GM23338 (cell line): ENCODE data around the gene EBNA1BP2. TPM values are rescaled to one million over a fixed set of nuclear protein-coding genes. Genes with fewer than 3 reads are reported as not detected.

Experiments used
- ATAC-seq: fragments of 200-7000 bp; cut with Tn5 transposase; 3 replicates; pipeline ENCODE4 v1.9.1; 2020
- DNase-seq: peaks from one replicate; pipeline ENCODE4 v3.0.0-alpha.2; 2015; ENCODE audit warnings: low spot score
- H2AFZ ChIP-seq: fragments of 200-600 bp; sonication (generic); 2 replicates; pipeline ENCODE4 v1.8.0; 2016; ENCODE audit warnings: antibody characterized with exemption, mild to moderate bottlenecking, moderate library complexity
- H3F3A ChIP-seq: fragments of 200-600 bp; sonication (generic); replicated peaks from 2 replicates; pipeline ENCODE4 v1.8.0; 2017; ENCODE audit warnings: antibody characterized with exemption, mixed run types, low read depth
- H3K27ac ChIP-seq: fragments of 200-600 bp; sonication (generic); 2 replicates; pipeline ENCODE4 v1.6.1; 2016; ENCODE audit warnings: low read depth
- H3K27me3 ChIP-seq: fragments of 200-600 bp; sonication (generic); 2 replicates; pipeline ENCODE4 v1.8.0; 2016; ENCODE audit warnings: mild to moderate bottlenecking, mixed run types, moderate library complexity; ENCODE audit not compliant: insufficient read depth
- H3K36me3 ChIP-seq: fragments of 200-600 bp; sonication (generic); 2 replicates; pipeline ENCODE4 v1.8.0; 2016; ENCODE audit warnings: mild to moderate bottlenecking; ENCODE audit not compliant: insufficient read depth
- H3K4me1 ChIP-seq: fragments of 200-600 bp; sonication (generic); 2 replicates; pipeline ENCODE4 v1.8.0; 2016; ENCODE audit warnings: mild to moderate bottlenecking, moderate library complexity; ENCODE audit not compliant: insufficient read depth
- H3K4me2 ChIP-seq: fragments of 200-600 bp; sonication (generic); 2 replicates; pipeline ENCODE4 v1.7.1; 2017; ENCODE audit warnings: mixed run types
- H3K4me3 ChIP-seq: fragments of 200-600 bp; sonication (generic); 2 replicates; pipeline ENCODE4 v1.6.1; 2016; ENCODE audit warnings: mixed run types
- H3K79me2 ChIP-seq: fragments of 200-600 bp; sonication (generic); replicated peaks from 2 replicates; pipeline ENCODE4 v1.8.0; 2017; ENCODE audit warnings: mild to moderate bottlenecking; ENCODE audit not compliant: insufficient read depth
- H3K9me2 ChIP-seq: fragments of 200-600 bp; sonication (generic); 2 replicates; pipeline ENCODE4 v1.8.0; 2017; ENCODE audit not compliant: insufficient read depth
- H4K20me1 ChIP-seq: fragments of 200-600 bp; sonication (generic); replicated peaks from 2 replicates; pipeline ENCODE4 v1.8.0; 2017; ENCODE audit warnings: mild to moderate bottlenecking; ENCODE audit not compliant: insufficient read depth
- H3K27ac Mint-ChIP-seq: 2 replicates; pipeline ENCODE4 v1.8.0; 2020; ENCODE audit warnings: inconsistent platforms, mild to moderate bottlenecking, moderate library complexity, mixed read lengths
- H3K27me3 Mint-ChIP-seq: 3 replicates; pipeline ENCODE4 v1.8.0; 2022; ENCODE audit warnings: low read depth, mild to moderate bottlenecking, moderate library complexity, mixed read lengths, inconsistent platforms; ENCODE audit not compliant: insufficient read depth, poor library complexity
- H3K36me3 Mint-ChIP-seq: 3 replicates; pipeline ENCODE4 v1.8.0; 2021; ENCODE audit warnings: low read depth, mild to moderate bottlenecking, inconsistent platforms, moderate library complexity, mixed read lengths
- H3K4me1 Mint-ChIP-seq: 3 replicates; pipeline ENCODE4 v1.8.0; 2020; ENCODE audit warnings: mild to moderate bottlenecking, inconsistent platforms, mixed read lengths
- H3K4me3 Mint-ChIP-seq: 3 replicates; pipeline ENCODE4 v1.8.0; 2021; ENCODE audit warnings: moderate library complexity, mild to moderate bottlenecking, inconsistent platforms, mixed read lengths
- H3K9me3 Mint-ChIP-seq: 3 replicates; pipeline ENCODE4 v1.8.0; 2020; ENCODE audit warnings: moderate library complexity, mild to moderate bottlenecking, inconsistent platforms, mixed read lengths
- CREB1 ChIP-seq: fragments of 250-450 bp; sonication (Bioruptor Pico); IDR thresholded peaks from 2 replicates; pipeline ENCODE4 v1.5.0; 2020; ENCODE audit warnings: low read depth, mild to moderate bottlenecking, moderate library complexity
- CTCF ChIP-seq, 2 experiments: fragments of 200-600 bp in 1 of 2; sonication (generic) in 1 of 2; conservative IDR thresholded peaks; 2 replicates each; pipeline versions ENCODE4 v1.5.1 to v1.6.1; 2016 to 2017; ENCODE audit warnings: antibody characterized with exemption in 2 of 2, low read depth in 2 of 2, mild to moderate bottlenecking in 2 of 2, moderate library complexity in 1 of 2
- ETS1 ChIP-seq: IDR thresholded peaks from 2 replicates; pipeline ENCODE4 v1.6.1; 2016; ENCODE audit warnings: antibody characterized with exemption
- EZH2 ChIP-seq: fragments of 200-600 bp; sonication (generic); IDR thresholded peaks from one replicate; pipeline ENCODE4 v1.8.0; 2017; ENCODE audit warnings: antibody characterized with exemption, mild to moderate bottlenecking, low read depth; ENCODE audit not compliant: unreplicated experiment
- EZH2phosphoT487 ChIP-seq: fragments of 200-600 bp; sonication (generic); IDR thresholded peaks from one replicate; pipeline ENCODE4 v1.8.1; 2018; ENCODE audit warnings: antibody characterized with exemption; ENCODE audit not compliant: unreplicated experiment
- JUNB ChIP-seq: IDR thresholded peaks from one replicate; pipeline ENCODE4 v1.6.1; 2016; ENCODE audit warnings: antibody characterized with exemption; ENCODE audit not compliant: unreplicated experiment
- NANOG ChIP-seq: IDR thresholded peaks from 2 replicates; pipeline ENCODE4 v1.6.1; 2016; ENCODE audit warnings: antibody characterized with exemption, borderline replicate concordance
- POLR2AphosphoS5 ChIP-seq: IDR thresholded peaks from 2 replicates; pipeline ENCODE4 v1.6.1; 2016; ENCODE audit warnings: antibody characterized with exemption, low read depth
- REST ChIP-seq: IDR thresholded peaks from one replicate; pipeline ENCODE4 v1.6.1; 2018; ENCODE audit warnings: antibody characterized with exemption; ENCODE audit not compliant: unreplicated experiment
- STAT1 ChIP-seq: IDR thresholded peaks from one replicate; pipeline ENCODE4 v1.6.1; 2016; ENCODE audit warnings: antibody characterized with exemption; ENCODE audit not compliant: unreplicated experiment
- ZNF114 ChIP-seq: fragments of 250-450 bp; sonication (Bioruptor Pico); IDR thresholded peaks from 2 replicates; pipeline ENCODE4 v1.5.0; 2020; ENCODE audit warnings: mild to moderate bottlenecking, moderate library complexity
- ZNF331 ChIP-seq: fragments of 250-450 bp; sonication (Bioruptor Pico); IDR thresholded peaks from 2 replicates; pipeline ENCODE4 v1.5.0; 2020; ENCODE audit warnings: low read depth, mild to moderate bottlenecking, moderate library complexity
- ZNF462 ChIP-seq: fragments of 250-450 bp; sonication (Bioruptor Pico); IDR thresholded peaks from 2 replicates; pipeline ENCODE4 v1.5.0; 2020; ENCODE audit warnings: mild to moderate bottlenecking, moderate library complexity
- polyA plus RNA-seq: library from polyadenylated mRNA; unstranded; fragments of >200 nt; fragmentation: Nextera tagmentation; extraction: Ambion mirVana; gene quantifications from 2 replicates; pipeline ENCODE4 v1.2.1, GENCODE V29; 2016
- total RNA-seq: library from RNA; depleted of rRNA; stranded (reverse); fragments of >200 nt; shearing (Covaris generic); gene quantifications from 2 replicates; pipeline ENCODE4 v1.2.3, GENCODE V29; 2014

EBNA1BP2 gene
- total and polyA plus RNA-seq, 2 experiments from 2014 or later, result 130 to 249 TPM

GRCh38 chr1:43203859-43204258, 31.8 kb upstream of the EBNA1BP2 start:
- no peaks in the 10 kb centered on the region for H3F3A ChIP-seq
- DNase-seq (no peak), ATAC-seq (no peak)
- no peaks in the 10 kb centered on the region for H3K27me3 ChIP-seq
- Mint-ChIP-seq H3K27ac (no peak overlapping the region), H3K36me3 (no peaks in the 10 kb centered on the region; the same call in 2 of the 3 replicates), H3K4me3 (no peak overlapping the region), H3K4me1 (peaks cover 11% of the 10 kb centered on the region), H3K9me3 (no peaks in the 10 kb centered on the region), H3K27me3 (peaks cover 2% of the 10 kb centered on the region)
- no peak overlapping the region for H3K4me2 ChIP-seq
- no peak overlapping the region for H3K4me3 ChIP-seq
- peaks cover 21% of the 10 kb centered on the region for H3K4me1 ChIP-seq
- H3K36me3 ChIP-seq, result 0 out of 2 replicates have a peak, but pooled peaks cover 4% of the 10 kb centered on the region
- H3K27ac ChIP-seq, result no peak overlapping the region
- no peak overlapping the region for H2AFZ ChIP-seq
- TF ChIP-seq ZNF331 (CRISPR knock-in tag), result no peak
- TF ChIP-seq EZH2phosphoT487, result no peak
- TF ChIP-seq STAT1, result no peak
- TF ChIP-seq CREB1, result no peak
- TF ChIP-seq ETS1, result no peak
- no peak for TF ChIP-seq ZNF114 (CRISPR knock-in tag)
- no peak for TF ChIP-seq EZH2
- TF ChIP-seq REST, result no peak
- TF ChIP-seq CTCF (conservative IDR thresholded peaks at IDR 0.05; ENCODE audit: low read depth in 2 of 2), result no peak
- no peak for TF ChIP-seq JUNB
- no peak for TF ChIP-seq POLR2AphosphoS5
- TF ChIP-seq NANOG, result no peak
- no peak for TF ChIP-seq ZNF462 (CRISPR knock-in tag)
- peaks cover 3% of the 10 kb centered on the region; the same call in 1 of the 2 replicates for H3K9me2 ChIP-seq
- H4K20me1 ChIP-seq, result no peaks in the 10 kb centered on the region
- H3K79me2 ChIP-seq, result no peaks in the 10 kb centered on the region
